GM10248 (cell line): ENCODE data around the gene ARFGEF3.

Experiments used
- CTCF ChIA-PET: fragments of 300-600 bp; sonication (Branson Sonifier 250); formaldehyde crosslinking; extraction: SDS; loops from one replicate; lab custom pipeline; 2021; ENCODE audit warnings: antibody characterized with exemption; lab: Yijun Ruan, JAX
- POLR2A ChIA-PET: fragments of 350-650 bp; sonication (Branson Sonifier 250); formaldehyde crosslinking; extraction: SDS; loops from one replicate; lab custom pipeline; 2020; ENCODE audit warnings: antibody characterized with exemption; lab: Yijun Ruan, JAX
- DNase-seq: peaks from one replicate; pipeline ENCODE4 v3.0.0; 2012; ENCODE audit errors: extremely low spot score
- CTCF ChIP-seq: IDR thresholded peaks from 2 replicates; pipeline ENCODE4 v1.5.1; 2012; ENCODE audit warnings: mild to moderate bottlenecking, low read depth; ENCODE audit errors: extremely low read depth, missing control alignments, control extremely low read depth

Gene ARFGEF3

GRCh38 chr6:138183790-138184134 lies 22.0 kb downstream of the ARFGEF3 start:
- CTCF ChIA-PET = interaction anchor here (2.7 kb wide), 1 partner anchor 21 kb away, joined by 8 read pairs; no protein-coding TSS in a partner anchor
- no peak for DNase-seq

DNA sequence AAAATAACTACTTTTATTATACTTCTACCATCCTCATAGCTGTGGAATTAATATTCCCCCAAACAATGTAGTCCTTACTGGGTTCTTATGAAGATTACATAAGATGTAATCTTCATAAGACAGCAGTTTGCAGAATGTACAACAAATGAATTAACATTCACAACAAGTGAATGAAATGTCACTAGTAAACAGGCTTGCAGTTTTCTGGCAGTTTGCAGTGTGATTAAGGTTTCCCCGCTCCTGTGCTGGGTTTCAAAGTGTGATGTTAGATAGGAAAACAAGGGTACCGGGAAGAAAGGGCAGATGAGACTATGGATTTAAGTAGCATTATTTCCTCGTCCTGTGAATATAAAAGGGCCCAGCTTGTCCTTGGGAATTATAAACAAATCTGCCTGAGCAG lies 22.5 kb downstream of the ARFGEF3 start:
- CTCF ChIA-PET = interaction anchor here (2.7 kb wide), 1 partner anchor 21 kb away, joined by 8 read pairs; no protein-coding TSS in a partner anchor
- POLR2A ChIA-PET = no interaction called here
- no peak for TF ChIP-seq CTCF

More at GRCh38 chr6:138183790-138184134, 22.0 kb downstream of the ARFGEF3 start:
- POLR2A ChIA-PET = no interaction called here
- no peak for TF ChIP-seq CTCF

DNA sequence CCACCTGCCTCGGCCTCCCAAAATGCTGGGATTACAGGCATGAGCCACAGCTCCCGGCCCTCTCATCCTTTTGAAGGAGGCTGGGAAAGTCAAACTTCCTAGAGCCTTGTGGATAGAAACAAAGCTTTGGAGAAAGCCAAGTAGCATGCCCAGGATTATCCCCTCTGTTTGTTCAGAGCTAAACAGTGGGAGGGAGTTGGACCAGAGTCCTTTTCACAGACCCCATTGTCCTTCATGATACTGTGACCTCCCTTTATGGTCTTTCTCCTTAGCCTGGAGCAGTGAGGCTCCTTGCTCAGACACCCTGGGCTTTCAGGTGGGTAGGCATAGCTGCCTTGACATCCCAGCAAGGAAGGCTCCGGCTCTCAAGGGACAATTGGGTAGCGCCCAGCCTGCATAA lies 25.4 kb downstream of the ARFGEF3 start:
- no peak for TF ChIP-seq CTCF
- ChIA-PET CTCF (interaction anchor here (1.0 to 2.0 kb wide), 2 partner anchors 9 to 18 kb away, joined by 5 to 6 read pairs; no protein-coding TSS in a partner anchor), POLR2A (no interaction called here)
- no peak for DNase-seq

More for the DNA sequence above, 22.5 kb downstream of the ARFGEF3 start:
- DNase-seq = no peak

DNA sequence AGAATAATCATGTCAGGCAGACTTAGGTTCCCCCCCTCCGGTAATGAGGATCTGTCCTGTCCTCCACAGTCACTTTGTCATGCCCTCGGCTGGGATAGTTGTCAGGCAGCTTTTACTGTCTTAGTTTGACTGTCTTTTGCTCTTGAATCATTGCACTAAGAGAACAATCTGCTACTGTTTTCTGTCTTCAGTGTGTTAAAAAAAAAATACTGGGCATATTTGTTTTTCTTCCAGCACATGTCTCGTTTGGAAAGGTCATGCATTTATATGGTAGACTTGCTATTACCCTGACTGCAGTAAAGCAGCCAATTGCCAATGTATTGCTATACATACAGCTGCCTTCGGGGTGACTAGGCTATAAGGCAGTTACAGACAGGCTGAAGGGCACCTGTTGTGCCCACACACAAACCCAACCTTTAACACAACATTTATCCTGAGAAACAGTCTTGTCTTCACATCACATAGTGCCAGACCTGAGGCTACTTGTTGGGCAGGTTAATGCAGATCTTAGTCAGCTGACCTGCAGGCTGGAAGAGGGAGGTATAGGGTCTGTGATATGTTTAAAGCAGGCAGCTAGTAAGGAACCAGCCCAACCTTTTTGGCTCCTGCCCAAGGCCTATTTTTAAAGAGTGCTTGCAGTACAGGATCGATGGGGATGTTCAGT lies 26.7 kb downstream of the ARFGEF3 start:
- ChIA-PET CTCF (interaction anchor here (1.1 to 2.0 kb wide), 3 partner anchors 10 to 43 kb away, joined by 3 to 6 read pairs (median 5); no protein-coding TSS in a partner anchor), POLR2A (no interaction called here)
- no peak for TF ChIP-seq CTCF
- DNase-seq = no peak

GRCh38 chr6:138194287-138194686 lies 32.5 kb downstream of the ARFGEF3 start:
- POLR2A ChIA-PET = no interaction called here
- TF ChIP-seq CTCF = no peak
- DNase-seq = no peak
- CTCF ChIA-PET = no interaction called here

DNA sequence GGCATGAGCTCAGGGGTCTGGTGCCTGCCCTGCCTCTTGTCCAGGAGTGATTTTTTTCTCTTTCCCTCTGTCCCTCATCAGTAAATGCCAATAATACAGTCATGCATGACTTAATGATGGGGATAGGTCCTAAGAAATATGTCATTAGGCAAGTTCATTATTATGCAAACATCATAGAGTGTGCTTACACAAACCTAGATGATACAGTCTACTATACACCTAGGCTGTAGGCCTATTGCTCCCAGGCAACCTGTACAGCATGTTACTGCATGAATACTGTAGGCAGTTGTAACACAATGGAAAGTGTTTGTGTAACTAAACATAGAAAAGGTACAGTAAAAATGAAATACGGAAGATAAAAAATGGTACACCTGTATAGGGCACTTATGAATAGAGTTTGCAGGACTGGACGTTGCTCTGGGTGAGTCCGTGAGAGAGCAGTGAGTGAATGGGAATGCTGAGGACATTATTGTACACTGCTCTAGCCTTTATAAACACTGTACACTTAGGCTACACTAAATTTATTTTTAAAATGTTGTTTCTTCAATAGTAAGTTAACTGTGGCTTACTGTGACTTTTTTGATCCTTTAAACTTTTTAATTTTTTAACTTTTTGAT lies 34.5 kb downstream of the ARFGEF3 start:
- ChIA-PET CTCF (interaction anchor here (2.0 kb wide), 1 partner anchor 10 kb away, joined by 5 read pairs; no protein-coding TSS in a partner anchor), POLR2A (no interaction called here)
- no peak for DNase-seq
- no peak for TF ChIP-seq CTCF
